ENCODE measurements around the gene CDKN1A. TPM values are rescaled to one million over a fixed set of nuclear protein-coding genes. Genes with fewer than 3 reads are reported as not detected.

The CDKN1A gene
- 13.1 TPM for total RNA-seq
- 81.2 TPM for polyA plus RNA-seq
- long read RNA-seq, donor 1, result 0 reads
- long read RNA-seq, donor 2, result 0 reads
- long read RNA-seq, donor 3, transcript CDKN1A-201 (3 exons, 2,180 nt), result major isoform, 12 of 13 reads
- long read RNA-seq, donor 3, partial matches to known transcripts, result 0 of 13 reads
- long read RNA-seq, donor 3, other reads (novel, unspliced or antisense), result 0 of 13 reads
- long read RNA-seq, donor 4, transcript CDKN1A-201 (3 exons, 2,180 nt), result major isoform, 9 of 28 reads
- long read RNA-seq, donor 4, partial matches to known transcripts, result 18 of 28 reads
- long read RNA-seq, donor 4, other reads (novel, unspliced or antisense), result 0 of 28 reads
- long read RNA-seq, donor 5, transcript CDKN1A-201 (3 exons, 2,180 nt), result major isoform, 17 of 51 reads
- long read RNA-seq, donor 5, partial matches to known transcripts, result 33 of 51 reads
- long read RNA-seq, donor 5, other reads (novel, unspliced or antisense), result 0 of 51 reads
- long read RNA-seq, donor 6, transcript CDKN1A-201 (3 exons, 2,180 nt), result major isoform, 13 of 13 reads
- long read RNA-seq, donor 6, partial matches to known transcripts, result 0 of 13 reads
- long read RNA-seq, donor 6, other reads (novel, unspliced or antisense), result 0 of 13 reads
- long read RNA-seq, donor 7, transcript CDKN1A-201 (3 exons, 2,180 nt), result major isoform, 14 of 15 reads
- long read RNA-seq, donor 7, partial matches to known transcripts, result 0 of 15 reads
- long read RNA-seq, donor 7, other reads (novel, unspliced or antisense), result 0 of 15 reads
- long read RNA-seq, donor 8, transcript CDKN1A-201 (3 exons, 2,180 nt), result major isoform, 5 of 5 reads
- long read RNA-seq, donor 8, partial matches to known transcripts, result 0 of 5 reads
- long read RNA-seq, donor 8, other reads (novel, unspliced or antisense), result 0 of 5 reads
- long read RNA-seq, donor 9, partial matches to known transcripts, result 0 of 3 reads
- long read RNA-seq, donor 9, other reads (novel, unspliced or antisense), result 0 of 3 reads
- long read RNA-seq, donor 10, partial matches to known transcripts, result 0 of 4 reads
- long read RNA-seq, donor 10, other reads (novel, unspliced or antisense), result 0 of 4 reads

GRCh38 chr6:36678488-36679042, at the start of gene CDKN1A:
Gene CDKN1A, plus strand, starts transcription at chr6:36678714. Its CDS starts 5,388 bp downstream, at chr6:36684102.
- Histone ChIP-seq H3K27me3 (ENCODE audit: control insufficient read depth in 2 of 2, insufficient read depth in 1 of 2, low read length in 1 of 2) (peaks cover 29 to 66% of the 10 kb centered on the region in 2 donors), H3K4me3 (ENCODE audit: low read length in 2 of 2) (peak within 1 kb of the TSS; percentile 44 to 55), H3K27ac (ENCODE audit: low read depth in 1 of 2, low read length in 1 of 2) (peak within 1 kb of the TSS; percentile 58 to 88), H3K36me3 (ENCODE audit: control insufficient read depth in 2 of 2, insufficient read depth in 2 of 2, low read length in 1 of 2) (no peaks in the 10 kb centered on the region), H3K9me3 (ENCODE audit: control insufficient read depth in 2 of 2, insufficient read depth in 1 of 2, low read length in 1 of 2) (peaks cover 0 to 11% of the 10 kb centered on the region in 2 donors), H3K4me1 (ENCODE audit: control insufficient read depth in 2 of 2, insufficient read depth in 2 of 2, low read length in 2 of 2) (peaks cover 34 to 62% of the 10 kb centered on the region in 2 donors)
- peak in 5 of 9 donors; percentile 54 to 82 (median 66) for DNase-seq (ENCODE audit: low read depth in 6 of 9, low spot score in 9 of 9)
- under 1% methylated on average over 63 of the region's 63 CpGs for WGBS

- no peaks in the 10 kb centered on the region for H3K9me3 ChIP-seq (ENCODE audit: control insufficient read depth in 2 of 2, insufficient read depth in 1 of 2, low read length in 1 of 2)
- H3K27me3 ChIP-seq (ENCODE audit: control insufficient read depth in 2 of 2, insufficient read depth in 1 of 2, low read length in 1 of 2), result no peaks in the 10 kb centered on the region
- H3K4me3 ChIP-seq (ENCODE audit: low read length in 2 of 2), result no peak overlapping the region
- WGBS, result 93% methylated on average over 11 of the region's 11 CpGs
- DNase-seq (ENCODE audit: low read depth in 6 of 9, low spot score in 9 of 9), result no peak
- peaks cover 5 to 20% of the 10 kb centered on the region in 2 donors for H3K4me1 ChIP-seq (ENCODE audit: control insufficient read depth in 2 of 2, insufficient read depth in 2 of 2, low read length in 2 of 2)
- no peaks in the 10 kb centered on the region for H3K36me3 ChIP-seq (ENCODE audit: control insufficient read depth in 2 of 2, insufficient read depth in 2 of 2, low read length in 1 of 2)
- no peak overlapping the region for H3K27ac ChIP-seq (ENCODE audit: low read depth in 1 of 2, low read length in 1 of 2)
Observed at GRCh38 chr6:36629784-36630183, 48.7 kb upstream of the CDKN1A start.

- peaks cover 12 to 25% of the 10 kb centered on the region in 2 donors for H3K4me1 ChIP-seq (ENCODE audit: control insufficient read depth in 2 of 2, insufficient read depth in 2 of 2, low read length in 2 of 2)
- no peaks in the 10 kb centered on the region for H3K36me3 ChIP-seq (ENCODE audit: control insufficient read depth in 2 of 2, insufficient read depth in 2 of 2, low read length in 1 of 2)
- 96% methylated on average over 14 of the region's 14 CpGs for WGBS
- H3K4me3 ChIP-seq (ENCODE audit: low read length in 2 of 2), result no peak overlapping the region
- no peak for DNase-seq (ENCODE audit: low read depth in 6 of 9, low spot score in 9 of 9)
- H3K27me3 ChIP-seq (ENCODE audit: control insufficient read depth in 2 of 2, insufficient read depth in 1 of 2, low read length in 1 of 2), result no peaks in the 10 kb centered on the region
- no peaks in the 10 kb centered on the region for H3K9me3 ChIP-seq (ENCODE audit: control insufficient read depth in 2 of 2, insufficient read depth in 1 of 2, low read length in 1 of 2)
- no peak overlapping the region for H3K27ac ChIP-seq (ENCODE audit: low read depth in 1 of 2, low read length in 1 of 2)
Observed at GRCh38 chr6:36631326-36632011, 47.0 kb upstream of the CDKN1A start.

- Histone ChIP-seq H3K27me3 (ENCODE audit: control insufficient read depth in 2 of 2, insufficient read depth in 1 of 2, low read length in 1 of 2) (no peaks in the 10 kb centered on the region), H3K9me3 (ENCODE audit: control insufficient read depth in 2 of 2, insufficient read depth in 1 of 2, low read length in 1 of 2) (no peaks in the 10 kb centered on the region), H3K4me3 (ENCODE audit: low read length in 2 of 2) (no peak overlapping the region), H3K4me1 (ENCODE audit: control insufficient read depth in 2 of 2, insufficient read depth in 2 of 2, low read length in 2 of 2) (peaks cover 12 to 18% of the 10 kb centered on the region in 2 donors), H3K27ac (ENCODE audit: low read depth in 1 of 2, low read length in 1 of 2) (no peak overlapping the region), H3K36me3 (ENCODE audit: control insufficient read depth in 2 of 2, insufficient read depth in 2 of 2, low read length in 1 of 2) (no peaks in the 10 kb centered on the region)
- WGBS, result 99% methylated on average over 6 of the region's 6 CpGs
- DNase-seq (ENCODE audit: low read depth in 6 of 9, low spot score in 9 of 9), result no peak
Observed at GRCh38 chr6:36633370-36633769, 45.1 kb upstream of the CDKN1A start.

GRCh38 chr6:36633915-36634314, 44.6 kb upstream of the CDKN1A start:
- no peaks in the 10 kb centered on the region for H3K36me3 ChIP-seq (ENCODE audit: control insufficient read depth in 2 of 2, insufficient read depth in 2 of 2, low read length in 1 of 2)
- no peaks in the 10 kb centered on the region for H3K9me3 ChIP-seq (ENCODE audit: control insufficient read depth in 2 of 2, insufficient read depth in 1 of 2, low read length in 1 of 2)
- no peaks in the 10 kb centered on the region for H3K27me3 ChIP-seq (ENCODE audit: control insufficient read depth in 2 of 2, insufficient read depth in 1 of 2, low read length in 1 of 2)
- no peak overlapping the region for H3K4me3 ChIP-seq (ENCODE audit: low read length in 2 of 2)
- H3K27ac ChIP-seq (ENCODE audit: low read depth in 1 of 2, low read length in 1 of 2), result no peak overlapping the region
- peaks cover 12 to 18% of the 10 kb centered on the region in 2 donors for H3K4me1 ChIP-seq (ENCODE audit: control insufficient read depth in 2 of 2, insufficient read depth in 2 of 2, low read length in 2 of 2)
- WGBS, result 81% methylated on average over 9 of the region's 9 CpGs
- no peak for DNase-seq (ENCODE audit: low read depth in 6 of 9, low spot score in 9 of 9)

- H3K27ac ChIP-seq (ENCODE audit: low read depth in 1 of 2, low read length in 1 of 2), result no peak overlapping the region
- WGBS, result 73% methylated on average over 16 of the region's 16 CpGs
- DNase-seq (ENCODE audit: low read depth in 6 of 9, low spot score in 9 of 9), result peak in 2 of 9 donors; percentile 30 to 64
- H3K9me3 ChIP-seq (ENCODE audit: control insufficient read depth in 2 of 2, insufficient read depth in 1 of 2, low read length in 1 of 2), result no peaks in the 10 kb centered on the region
- H3K27me3 ChIP-seq (ENCODE audit: control insufficient read depth in 2 of 2, insufficient read depth in 1 of 2, low read length in 1 of 2), result no peaks in the 10 kb centered on the region
- no peaks in the 10 kb centered on the region for H3K36me3 ChIP-seq (ENCODE audit: control insufficient read depth in 2 of 2, insufficient read depth in 2 of 2, low read length in 1 of 2)
- H3K4me3 ChIP-seq (ENCODE audit: low read length in 2 of 2), result no peak overlapping the region
- H3K4me1 ChIP-seq (ENCODE audit: control insufficient read depth in 2 of 2, insufficient read depth in 2 of 2, low read length in 2 of 2), result peaks cover 12 to 18% of the 10 kb centered on the region in 2 donors
Observed at GRCh38 chr6:36634317-36635108, 44.0 kb upstream of the CDKN1A start.

- no peak for DNase-seq (ENCODE audit: low read depth in 6 of 9, low spot score in 9 of 9)
- Histone ChIP-seq H3K4me3 (ENCODE audit: low read length in 2 of 2) (no peak overlapping the region), H3K4me1 (ENCODE audit: control insufficient read depth in 2 of 2, insufficient read depth in 2 of 2, low read length in 2 of 2) (peaks cover 12 to 18% of the 10 kb centered on the region in 2 donors), H3K27me3 (ENCODE audit: control insufficient read depth in 2 of 2, insufficient read depth in 1 of 2, low read length in 1 of 2) (no peaks in the 10 kb centered on the region), H3K9me3 (ENCODE audit: control insufficient read depth in 2 of 2, insufficient read depth in 1 of 2, low read length in 1 of 2) (no peaks in the 10 kb centered on the region), H3K36me3 (ENCODE audit: control insufficient read depth in 2 of 2, insufficient read depth in 2 of 2, low read length in 1 of 2) (no peaks in the 10 kb centered on the region), H3K27ac (ENCODE audit: low read depth in 1 of 2, low read length in 1 of 2) (no peak overlapping the region)
- 85% methylated on average over 5 of the region's 5 CpGs for WGBS
Observed at GRCh38 chr6:36636283-36636682, 42.2 kb upstream of the CDKN1A start.

Data from thymus (tissue), 14 donors.